ENCODE results near the gene TMC1. TPM values are rescaled to one million over a fixed set of nuclear protein-coding genes. Genes with fewer than 3 reads are reported as not detected.

TMC1 gene
- total RNA-seq, 3 donors from 2014 or later, result 0.17 to 0.77 (median 0.19) TPM

- TF ChIP-seq CTCF (IDR thresholded peaks at IDR 0.05), result no peak
- Histone ChIP-seq H3K4me1 (ENCODE audit: low read depth) (peaks cover 16% of the 10 kb centered on the region), H3K4me3 (no peak overlapping the region), H3K9me3 (no peaks in the 10 kb centered on the region), H3K36me3 (ENCODE audit: low read depth) (no peaks in the 10 kb centered on the region)
- intact Hi-C loops (cut with DNase I, micrococcal nuclease), result no loop called here
- DNase-seq (peak; percentile 56 to 81 (median 73)), ATAC-seq (peak; percentile 78)
Observed at GRCh38 chr9:72579190-72579589, 57.8 kb downstream of the TMC1 start.

- H3K4me1 ChIP-seq (ENCODE audit: low read depth), result peaks cover 16% of the 10 kb centered on the region
- no peaks in the 10 kb centered on the region for H3K9me3 ChIP-seq
- intact Hi-C loops (cut with DNase I, micrococcal nuclease), result loop anchor here in 1 of 2 donors (10.0 kb wide), 1 partner anchor 215 kb away; the partner anchor contains the start of gene ZFAND5
- no peak overlapping the region for H3K4me3 ChIP-seq
- DNase-seq, result no peak
- TF ChIP-seq CTCF (IDR thresholded peaks at IDR 0.05), result no peak
- ATAC-seq, result peak; percentile 74
- no peaks in the 10 kb centered on the region for H3K36me3 ChIP-seq (ENCODE audit: low read depth)
Observed at GRCh38 chr9:72579880-72580550, 58.6 kb downstream of the TMC1 start.

GRCh38 chr9:72581694-72582093 lies 60.3 kb downstream of the TMC1 start:
- DNase-seq, result no peak
- ATAC-seq, result no peak
- H3K4me1 ChIP-seq (ENCODE audit: low read depth), result peaks cover 30% of the 10 kb centered on the region
- H3K9me3 ChIP-seq, result no peaks in the 10 kb centered on the region
- no peaks in the 10 kb centered on the region for H3K36me3 ChIP-seq (ENCODE audit: low read depth)
- no peak overlapping the region for H3K4me3 ChIP-seq
- TF ChIP-seq CTCF (IDR thresholded peaks at IDR 0.05), result no peak
- intact Hi-C loops (cut with DNase I, micrococcal nuclease), result loop anchor here in 1 of 2 donors (10.0 kb wide), 1 partner anchor 217 kb away; the partner anchor contains the start of gene ZFAND5

- no peak for DNase-seq
- no peak for TF ChIP-seq CTCF (IDR thresholded peaks at IDR 0.05)
- Histone ChIP-seq H3K4me1 (ENCODE audit: low read depth) (peaks cover 25% of the 10 kb centered on the region), H3K4me3 (no peak overlapping the region), H3K9me3 (no peaks in the 10 kb centered on the region), H3K36me3 (ENCODE audit: low read depth) (no peaks in the 10 kb centered on the region)
- ATAC-seq, result no peak
- intact Hi-C loops (cut with DNase I, micrococcal nuclease), result loop anchor here in 1 of 2 donors (10.0 kb wide), 1 partner anchor 219 kb away; the partner anchor contains the start of gene ZFAND5
Observed at GRCh38 chr9:72583370-72583769, 62.0 kb downstream of the TMC1 start.

GRCh38 chr9:72586388-72587130 lies 65.2 kb downstream of the TMC1 start:
- no peaks in the 10 kb centered on the region for H3K36me3 ChIP-seq (ENCODE audit: low read depth)
- peak; percentile 87 for ATAC-seq
- DNase-seq, result peak in 1 of 3 donors; percentile 36
- no peaks in the 10 kb centered on the region for H3K9me3 ChIP-seq
- no peak for TF ChIP-seq CTCF (IDR thresholded peaks at IDR 0.05)
- no peak overlapping the region for H3K4me3 ChIP-seq
- intact Hi-C loops (cut with DNase I, micrococcal nuclease), result loop anchor here in 1 of 2 donors (5.0 to 10.0 kb wide), 2 partner anchors 222 to 304 kb away; partner anchors contain the start of gene ZFAND5
- H3K4me1 ChIP-seq (ENCODE audit: low read depth), result peaks cover 38% of the 10 kb centered on the region
